OCI-LY1 (cell line): ENCODE measurements around the gene RPS3A.

Source experiments
- H2AFZ ChIP-seq: fragments of 200-600 bp; sonication (generic), shearing (Covaris generic); 2 replicates; pipeline ENCODE4 v1.6.0; 2014; ENCODE audit warnings: antibody characterized with exemption, mild to moderate bottlenecking, low read length
- H3F3A ChIP-seq: fragments of 200-600 bp; sonication (generic), shearing (Covaris generic); 2 replicates; pipeline ENCODE4 v1.6.0; 2014; ENCODE audit warnings: mild to moderate bottlenecking, antibody characterized with exemption, low read length, moderate library complexity; ENCODE audit not compliant: insufficient read depth
- H3K27ac ChIP-seq: fragments of 200-600 bp; sonication (generic); 2 replicates; pipeline ENCODE4 v1.5.1; 2014; ENCODE audit warnings: low read length, mixed run types, mild to moderate bottlenecking, low read depth; ENCODE audit not compliant: poor library complexity, severe bottlenecking
- H3K27me3 ChIP-seq: fragments of 200-600 bp; sonication (generic); 2 replicates; pipeline ENCODE4 v1.6.0; 2014; ENCODE audit warnings: antibody characterized with exemption, mild to moderate bottlenecking, low read length, moderate library complexity; ENCODE audit not compliant: insufficient read depth
- H3K36me3 ChIP-seq: fragments of 200-600 bp; sonication (generic); 2 replicates; pipeline ENCODE4 v1.6.1; 2014; ENCODE audit warnings: mild to moderate bottlenecking, antibody characterized with exemption, low read length, moderate library complexity, mixed read lengths; ENCODE audit not compliant: insufficient read depth
- H3K4me1 ChIP-seq: fragments of 200-600 bp; sonication (generic); 2 replicates; pipeline ENCODE4 v1.5.1; 2014; ENCODE audit warnings: mild to moderate bottlenecking, low read length, moderate library complexity; ENCODE audit not compliant: insufficient read depth, severe bottlenecking
- H3K4me2 ChIP-seq: fragments of 200-600 bp; sonication (generic), shearing (Covaris generic); 2 replicates; pipeline ENCODE4 v1.6.1; 2014; ENCODE audit warnings: low read length
- H3K4me3 ChIP-seq: fragments of 200-600 bp; sonication (generic); 2 replicates; pipeline ENCODE4 v1.5.1; 2014; ENCODE audit warnings: low read length, low read depth, mild to moderate bottlenecking, mixed read lengths; ENCODE audit not compliant: poor library complexity, severe bottlenecking
- H3K79me2 ChIP-seq: fragments of 200-600 bp; shearing (Covaris generic); 2 replicates; pipeline ENCODE4 v1.6.1; 2016; ENCODE audit warnings: mixed run types, low read length, mixed read lengths; ENCODE audit not compliant: insufficient read depth
- H3K9ac ChIP-seq: fragments of 200-600 bp; sonication (generic), shearing (Covaris generic); 2 replicates; pipeline ENCODE4 v1.6.1; 2014; ENCODE audit warnings: mild to moderate bottlenecking, low read length, mixed read lengths
- H3K9me2 ChIP-seq: fragments of 200-600 bp; sonication (generic), shearing (Covaris generic); 2 replicates; pipeline ENCODE4 v1.6.1; 2014; ENCODE audit warnings: low read depth, mild to moderate bottlenecking, low read length, mixed read lengths
- H3K9me3 ChIP-seq: fragments of 200-600 bp; shearing (Covaris generic); 2 replicates; pipeline ENCODE4 v1.6.1; 2014; ENCODE audit warnings: low read length, mixed read lengths
- H4K20me1 ChIP-seq: fragments of 200-600 bp; sonication (generic), shearing (Covaris generic); 2 replicates; pipeline ENCODE4 v1.6.0; 2016; ENCODE audit warnings: mild to moderate bottlenecking, low read length; ENCODE audit not compliant: insufficient read depth
- CTCF ChIP-seq: fragments of 200-600 bp; sonication (generic), shearing (Covaris generic); IDR thresholded peaks from 2 replicates; pipeline ENCODE4 v1.5.1; 2017; ENCODE audit warnings: mild to moderate bottlenecking, antibody characterized with exemption, low read length, moderate library complexity, mixed read lengths
- EZH2 ChIP-seq: fragments of 200-600 bp; sonication (generic), shearing (Covaris generic); IDR thresholded peaks from 2 replicates; pipeline ENCODE4 v1.8.0; 2017; ENCODE audit warnings: borderline replicate concordance, mixed run types, mild to moderate bottlenecking, antibody characterized with exemption, low read length, moderate library complexity, mixed read lengths

The RPS3A gene

DNA sequence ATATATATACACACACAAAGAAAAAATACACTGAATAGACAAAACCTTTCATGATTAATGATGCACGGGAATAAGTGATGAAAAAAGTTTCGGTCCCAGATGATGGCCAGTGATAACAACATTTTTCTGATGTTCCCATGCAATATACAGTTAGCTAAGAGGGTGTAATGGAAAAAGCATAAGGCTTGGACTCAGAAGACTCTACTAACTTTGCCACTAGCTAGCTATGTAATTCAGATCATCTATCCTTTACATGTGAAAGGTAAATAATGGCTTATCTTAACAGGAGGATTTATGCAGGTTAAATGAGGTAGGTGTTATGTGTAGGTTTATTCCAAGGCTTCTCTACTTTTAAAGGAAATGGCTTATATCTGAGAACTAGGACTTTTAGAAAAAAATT lies 4.3 kb downstream of the RPS3A start:
- TF ChIP-seq EZH2 (no peak), CTCF (no peak)
- peaks cover 28% of the 10 kb centered on the region for H3K79me2 ChIP-seq
- H4K20me1 ChIP-seq = no peaks in the 10 kb centered on the region
- no peak overlapping the region for H3K4me2 ChIP-seq
- H3K9me3 ChIP-seq = no peaks in the 10 kb centered on the region
- no peak overlapping the region for H2AFZ ChIP-seq
- H3K36me3 ChIP-seq = peaks cover 88% of the 10 kb centered on the region
- H3K4me1 ChIP-seq = peaks cover 22% of the 10 kb centered on the region
- no peak overlapping the region for H3K4me3 ChIP-seq
- H3K27ac ChIP-seq = no peak overlapping the region
- no peaks in the 10 kb centered on the region for H3K9me2 ChIP-seq
- no peak overlapping the region for H3K9ac ChIP-seq
- H3F3A ChIP-seq = no peaks in the 10 kb centered on the region
- H3K27me3 ChIP-seq = no peaks in the 10 kb centered on the region

DNA sequence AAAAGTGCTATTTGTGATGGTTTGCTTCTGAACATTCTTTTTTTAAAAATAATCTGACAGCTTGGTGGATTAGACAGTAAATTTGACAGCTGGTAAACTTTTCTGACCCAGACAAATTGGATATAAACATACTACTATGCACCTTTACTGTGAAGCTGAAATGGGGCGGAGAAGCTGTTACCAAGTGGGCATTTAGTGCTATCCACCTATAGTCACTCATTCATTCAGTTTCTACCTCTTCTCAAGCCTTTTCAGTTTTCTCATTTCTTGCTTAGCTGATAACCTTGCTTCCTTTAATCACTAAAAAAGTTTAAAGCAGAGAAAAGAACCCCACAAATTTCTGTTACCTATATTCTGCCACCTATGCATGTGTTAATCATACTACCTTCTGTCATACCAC lies 5.2 kb downstream of the RPS3A start:
- no peaks in the 10 kb centered on the region for H3F3A ChIP-seq

GRCh38 chr4:151105454-151106032 lies 6.1 kb downstream of the RPS3A start:
- H3F3A ChIP-seq = no peaks in the 10 kb centered on the region
- H3K27me3 ChIP-seq = no peaks in the 10 kb centered on the region
- H3K4me3 ChIP-seq = no peak overlapping the region
- H3K4me2 ChIP-seq = no peak overlapping the region
- no peaks in the 10 kb centered on the region for H3K9me3 ChIP-seq
- peaks cover 17% of the 10 kb centered on the region for H3K4me1 ChIP-seq
- peaks cover 16% of the 10 kb centered on the region for H3K79me2 ChIP-seq
- H2AFZ ChIP-seq = no peak overlapping the region
- H3K36me3 ChIP-seq = peaks cover 92% of the 10 kb centered on the region
- H3K27ac ChIP-seq = no peak overlapping the region
- no peaks in the 10 kb centered on the region for H4K20me1 ChIP-seq
- H3K9me2 ChIP-seq = no peaks in the 10 kb centered on the region
- TF ChIP-seq CTCF (no peak), EZH2 (no peak)
- no peak overlapping the region for H3K9ac ChIP-seq

More for the DNA sequence above, 5.2 kb downstream of the RPS3A start:
- Histone ChIP-seq H3K4me2 (no peak overlapping the region), H3K9me2 (no peaks in the 10 kb centered on the region), H2AFZ (no peak overlapping the region), H3K36me3 (peaks cover 94% of the 10 kb centered on the region), H3K4me3 (no peak overlapping the region), H3K4me1 (peaks cover 19% of the 10 kb centered on the region), H3K79me2 (peaks cover 26% of the 10 kb centered on the region), H4K20me1 (no peaks in the 10 kb centered on the region), H3K9ac (no peak overlapping the region), H3K27ac (no peak overlapping the region), H3K27me3 (no peaks in the 10 kb centered on the region), H3K9me3 (no peaks in the 10 kb centered on the region)
- no peak for TF ChIP-seq EZH2
- TF ChIP-seq CTCF = no peak
